HTR-8/SVneo (cell line): ENCODE results near the gene CD48.

Source experiments
- DNase-seq: peaks from one replicate; pipeline ENCODE4 v3.0.0; 2011; ENCODE audit warnings: low spot score, mixed read lengths; ENCODE audit not compliant: insufficient read length
- FAIRE-seq: peaks from 2 replicates; lab custom pipeline; 2011; peaks lifted over from hg19 to GRCh38; lab: Jason Lieb, UNC

CD48 gene

DNA sequence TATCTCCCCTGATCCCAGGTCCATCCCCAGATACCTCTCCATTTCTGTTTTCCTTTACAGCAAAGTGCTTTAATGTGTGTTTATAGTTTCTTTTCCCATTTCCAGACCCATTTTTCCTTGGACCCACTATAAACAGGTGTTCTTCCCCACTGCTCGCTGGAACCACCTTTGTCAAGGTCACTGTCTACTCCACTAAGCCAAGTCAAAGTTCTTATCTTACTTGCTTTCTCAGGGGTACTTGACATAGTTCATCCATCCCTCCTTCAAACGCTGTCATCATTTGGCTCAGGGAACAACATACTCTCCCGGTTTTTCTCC is 73.1 kb downstream of the CD48 start:
- FAIRE-seq (no peak), DNase-seq (no peak)

DNA sequence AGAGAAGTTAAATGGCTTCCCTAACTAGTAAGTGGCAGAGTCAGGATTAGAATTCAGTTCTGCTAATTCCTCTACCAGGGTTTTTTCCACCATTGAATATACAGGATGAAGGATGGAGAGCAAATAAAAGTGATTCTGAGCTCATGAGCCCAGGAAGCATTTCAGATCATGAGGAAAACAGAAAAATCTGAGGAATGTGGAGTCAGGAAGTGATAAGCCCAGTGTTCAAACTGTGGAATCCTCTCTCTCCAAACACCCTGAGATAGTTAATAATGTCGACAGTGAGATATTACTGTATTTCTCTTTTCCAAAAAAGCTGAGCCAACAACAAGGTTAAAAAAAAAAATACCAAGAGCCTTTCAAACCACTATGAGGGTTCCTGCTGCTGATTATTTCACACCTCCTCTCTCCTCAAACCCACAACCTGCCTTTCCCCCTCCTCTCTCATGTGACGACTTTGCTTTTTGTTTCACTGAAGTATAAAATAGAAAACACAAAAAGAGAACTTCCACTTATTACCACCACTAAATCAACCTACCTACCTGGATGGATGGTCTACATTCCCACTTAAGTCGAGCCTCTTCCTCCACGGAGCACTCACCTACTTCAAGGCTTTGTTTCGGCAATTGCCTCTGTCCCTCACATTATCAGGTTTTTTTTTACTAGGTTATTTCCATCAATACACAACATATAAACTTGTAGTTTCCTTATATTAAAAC is 73.6 kb downstream of the CD48 start:
- FAIRE-seq = no peak
- peak; percentile 23 for DNase-seq

DNA sequence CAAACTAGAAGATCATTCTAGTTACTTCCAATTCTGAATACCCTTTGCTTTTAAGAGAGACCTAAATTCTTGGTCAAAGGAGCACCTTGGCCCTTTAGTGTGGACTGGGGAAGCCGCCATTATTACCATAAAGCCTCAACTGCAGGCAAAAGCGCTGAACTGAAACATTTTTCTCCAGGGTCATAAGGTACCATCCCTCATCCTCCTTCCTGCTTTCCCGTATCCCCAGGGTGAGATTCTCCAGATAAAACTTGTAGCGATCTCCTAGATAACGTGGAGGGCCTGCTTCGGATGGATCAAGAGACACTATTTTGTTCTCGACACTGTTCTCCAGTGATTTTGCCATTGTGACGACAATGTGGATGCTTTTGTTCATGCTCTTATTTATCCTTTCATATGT is 74.6 kb downstream of the CD48 start:
- no peak for DNase-seq
- no peak for FAIRE-seq

DNA sequence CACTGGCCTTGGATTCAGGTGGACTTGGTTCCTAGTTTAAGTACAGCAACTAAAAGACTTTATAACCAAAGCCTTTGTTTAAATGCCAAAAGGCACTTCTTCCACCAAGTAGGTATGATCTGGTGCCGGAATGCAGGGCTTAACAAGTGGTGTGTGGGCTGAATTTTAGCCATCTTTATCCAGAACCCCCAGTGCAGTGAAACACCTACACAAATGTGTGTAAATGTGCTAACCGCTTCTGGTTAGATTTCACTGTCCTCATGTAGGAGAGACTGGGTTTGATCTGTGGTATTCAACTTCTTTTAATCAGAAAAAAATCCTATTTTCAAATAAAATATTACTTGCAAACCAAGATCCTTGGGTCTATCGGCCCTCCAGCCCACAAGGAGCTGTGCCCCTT is 75.1 kb downstream of the CD48 start:
- DNase-seq (no peak), FAIRE-seq (no peak)

DNA sequence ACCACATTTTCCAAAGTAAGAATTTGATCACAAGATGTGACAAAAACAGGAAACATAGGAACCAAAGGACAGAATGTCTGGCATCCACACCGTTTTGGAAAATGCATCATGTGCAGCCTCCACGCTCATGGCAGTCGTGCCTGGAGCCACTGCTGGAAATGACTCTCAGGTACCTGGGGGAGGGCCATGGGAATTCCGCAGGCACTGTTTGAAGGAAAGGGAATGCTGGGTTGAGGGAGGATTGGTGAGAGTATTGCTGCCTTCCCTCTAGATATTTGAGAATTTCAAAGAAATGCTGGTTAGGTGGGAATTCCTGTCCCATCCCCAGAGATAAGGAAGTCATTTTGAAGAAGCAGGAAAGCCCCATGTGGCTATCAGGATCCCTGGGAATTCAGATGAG is 75.5 kb downstream of the CD48 start:
- no peak for DNase-seq
- no peak for FAIRE-seq

DNA sequence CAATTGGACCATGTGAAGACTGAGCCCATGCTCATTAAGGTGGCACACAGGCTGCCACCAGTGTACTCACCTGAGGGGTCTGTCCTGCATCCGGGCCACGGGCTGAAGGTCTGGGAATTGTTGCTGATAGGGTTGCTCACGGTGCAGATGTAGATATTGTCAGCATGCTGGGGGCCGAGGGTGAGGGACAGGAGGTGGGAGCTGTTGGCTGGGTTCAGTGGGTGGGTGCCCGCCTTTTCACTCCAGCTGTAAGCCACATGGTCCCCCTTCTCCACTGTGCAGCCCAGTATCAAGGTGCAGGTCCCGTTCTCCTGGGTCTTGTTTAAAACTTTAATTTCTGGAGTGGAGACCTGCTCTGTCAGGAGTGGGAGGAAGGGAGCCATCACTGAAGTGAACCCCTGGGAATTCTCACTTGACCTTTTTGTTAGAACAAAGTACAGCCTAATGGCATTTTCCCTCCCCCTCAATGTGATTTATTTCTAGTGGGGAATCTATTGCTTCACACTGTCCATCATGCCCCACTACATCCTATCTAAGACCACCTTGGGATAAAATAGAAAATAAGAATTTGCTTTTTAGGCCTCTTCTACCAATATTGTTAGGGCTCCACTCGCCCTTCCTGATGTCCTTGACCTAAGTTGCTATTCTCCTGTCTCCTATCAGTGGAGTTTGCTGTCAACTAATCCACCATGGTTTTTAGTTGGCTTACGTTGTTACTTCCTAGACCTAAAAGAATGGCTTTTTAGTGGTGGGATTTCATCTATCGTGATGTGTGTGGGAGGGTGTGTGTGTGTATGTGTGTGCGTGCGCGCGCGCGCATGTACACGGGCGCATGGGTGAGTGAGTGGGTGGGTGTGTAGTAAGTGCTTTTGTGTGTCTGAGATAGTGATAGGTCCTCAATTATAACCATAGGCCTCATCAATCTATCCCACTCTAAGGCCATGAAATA is 76.8 kb downstream of the CD48 start:
- FAIRE-seq (no peak), DNase-seq (no peak)

DNA sequence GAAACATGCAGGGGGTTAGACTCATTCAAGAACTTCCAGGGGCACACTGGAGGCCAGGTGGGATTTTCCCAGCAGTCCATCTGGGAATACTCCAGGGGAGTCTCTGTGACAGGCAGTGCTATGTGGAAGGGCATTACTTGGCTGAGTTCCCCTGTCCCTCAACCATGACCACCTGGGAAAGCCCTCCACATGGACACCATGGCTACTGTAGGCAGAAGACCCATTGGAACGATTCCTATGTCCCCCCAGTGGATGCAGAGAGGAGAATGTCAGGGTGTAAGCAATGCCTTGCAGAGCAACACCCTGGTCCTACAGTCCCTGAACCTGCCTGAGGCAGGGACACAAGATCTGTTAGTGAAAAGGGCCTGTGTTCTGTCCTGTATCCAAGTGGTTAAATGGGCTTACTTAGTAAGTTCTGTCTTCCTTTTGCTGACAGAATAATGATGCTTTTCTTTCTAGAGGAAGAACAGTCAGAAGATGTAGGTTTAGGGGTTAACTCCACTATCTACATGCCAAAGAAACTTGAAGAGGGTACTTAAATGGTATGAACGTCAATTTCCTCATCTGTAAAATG is 78.2 kb downstream of the CD48 start:
- no peak for DNase-seq
- FAIRE-seq = no peak

DNA sequence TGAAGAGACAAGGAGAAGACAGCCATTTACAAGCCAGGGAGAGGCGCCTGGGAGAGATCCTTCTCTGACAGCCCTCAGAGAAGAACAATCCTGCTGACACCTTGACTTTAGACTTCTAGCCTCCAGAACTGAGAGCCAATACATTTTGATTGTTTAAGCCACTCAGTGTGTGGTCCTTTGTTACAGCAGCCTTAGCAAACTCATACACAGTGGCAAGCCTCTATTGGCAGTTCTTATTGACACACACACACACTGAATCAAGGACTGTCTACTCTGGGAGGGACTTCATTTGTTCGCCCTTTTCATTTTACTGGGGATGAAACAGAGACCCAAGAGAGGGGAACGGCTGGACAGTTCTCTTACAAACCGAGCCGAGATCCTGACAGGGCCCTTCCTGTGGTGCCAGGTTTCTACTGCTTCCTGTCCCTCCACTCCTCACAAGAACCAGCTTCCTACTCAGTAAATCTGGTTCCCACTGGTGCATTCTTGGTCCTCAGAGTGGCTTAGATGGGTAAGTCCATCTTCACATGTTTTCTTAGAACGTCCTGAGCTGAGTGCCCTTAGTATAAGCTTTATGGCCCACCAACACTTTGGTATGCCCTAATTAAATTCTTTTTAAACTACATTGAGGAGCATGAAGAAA is 79.5 kb downstream of the CD48 start:
- FAIRE-seq = no peak

DNA sequence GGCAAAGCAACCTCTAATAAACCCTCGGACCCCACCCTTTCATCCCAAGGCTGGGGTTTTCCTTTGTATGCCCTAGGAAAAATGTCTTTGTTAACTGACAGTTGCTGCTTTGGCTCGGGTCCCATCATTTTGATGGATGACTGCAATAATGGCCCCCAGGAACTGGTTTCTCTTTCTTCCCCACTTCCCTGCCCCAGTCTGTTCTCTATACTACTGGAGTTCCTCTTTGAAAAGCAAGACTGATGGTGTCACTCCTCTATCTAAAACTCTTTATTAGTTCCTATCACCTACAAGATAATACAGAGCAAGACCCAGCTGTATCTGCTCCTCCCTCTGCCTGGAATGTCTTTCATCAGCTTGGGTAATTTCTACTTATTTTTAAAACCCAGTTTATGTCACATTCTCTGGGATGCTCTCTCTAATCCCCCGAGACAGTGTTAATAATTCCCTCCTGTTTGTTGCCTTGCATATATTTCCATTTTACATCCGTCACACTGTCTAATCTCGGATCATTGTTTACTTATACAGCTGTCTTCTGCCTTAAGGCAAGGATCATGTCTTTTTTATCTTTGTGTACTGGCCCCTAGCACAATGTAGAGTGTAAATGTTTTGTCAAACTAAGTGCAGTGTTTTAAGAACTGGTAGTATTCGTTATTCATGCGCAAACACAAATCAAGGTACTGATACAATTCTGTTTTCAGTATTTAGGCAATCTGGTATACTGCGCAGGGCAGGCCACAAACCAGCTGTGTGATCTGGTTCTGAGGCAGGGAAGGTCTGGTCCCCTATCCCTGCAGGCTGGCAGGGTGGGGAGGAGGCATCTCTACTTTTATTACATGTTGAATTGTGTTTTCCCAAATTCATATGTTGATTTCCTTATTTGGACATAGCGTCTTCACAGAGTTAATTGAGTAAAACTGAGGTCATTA is 80.8 kb downstream of the CD48 start:
- DNase-seq = no peak
- FAIRE-seq = no peak

More for the DNA sequence above, 79.5 kb downstream of the CD48 start:
- no peak for DNase-seq

DNA sequence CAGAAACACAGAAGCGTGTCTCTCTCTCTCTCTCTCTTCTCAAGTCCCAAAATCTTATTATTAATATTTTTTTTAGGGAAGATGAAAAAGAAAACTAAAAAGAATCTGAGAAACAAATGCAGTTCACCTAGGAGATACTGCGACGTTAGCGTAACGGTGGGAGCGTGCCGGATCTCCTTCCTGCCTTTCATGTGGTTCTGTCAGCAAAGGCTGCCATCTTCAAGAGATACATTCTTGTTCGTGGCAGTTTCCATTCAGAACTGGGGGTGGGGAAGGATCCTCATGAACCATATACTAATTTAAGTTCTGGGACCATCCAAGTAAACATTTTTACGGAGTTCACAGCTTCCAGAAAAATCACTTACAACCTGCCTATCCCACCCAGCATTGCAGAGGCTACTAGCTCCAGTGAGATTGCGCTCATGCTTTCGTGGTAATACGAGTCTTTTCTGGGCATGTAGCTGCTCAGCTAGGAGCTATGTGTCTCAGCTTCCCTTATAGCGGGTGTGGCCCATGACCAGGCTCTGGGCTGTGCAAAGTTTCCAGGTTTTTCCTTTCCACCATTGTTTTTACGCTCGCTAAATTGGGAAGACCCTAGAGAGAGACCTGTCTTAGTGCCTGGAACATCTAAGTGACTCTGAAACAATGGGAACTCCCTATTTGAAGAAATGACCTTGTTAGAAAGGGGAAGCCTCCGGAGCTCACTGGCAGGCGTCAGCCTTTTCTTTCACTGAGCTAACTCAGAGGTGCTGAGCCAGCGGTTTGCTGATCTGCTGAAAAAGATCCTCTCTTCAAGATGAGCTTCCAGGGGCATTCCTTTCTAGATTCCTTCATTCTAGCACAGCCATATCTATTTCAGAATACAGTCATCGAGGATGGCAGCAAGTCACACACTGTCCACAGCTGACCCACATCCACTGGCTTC is 82.1 kb downstream of the CD48 start:
- FAIRE-seq (no peak), DNase-seq (no peak)

DNA sequence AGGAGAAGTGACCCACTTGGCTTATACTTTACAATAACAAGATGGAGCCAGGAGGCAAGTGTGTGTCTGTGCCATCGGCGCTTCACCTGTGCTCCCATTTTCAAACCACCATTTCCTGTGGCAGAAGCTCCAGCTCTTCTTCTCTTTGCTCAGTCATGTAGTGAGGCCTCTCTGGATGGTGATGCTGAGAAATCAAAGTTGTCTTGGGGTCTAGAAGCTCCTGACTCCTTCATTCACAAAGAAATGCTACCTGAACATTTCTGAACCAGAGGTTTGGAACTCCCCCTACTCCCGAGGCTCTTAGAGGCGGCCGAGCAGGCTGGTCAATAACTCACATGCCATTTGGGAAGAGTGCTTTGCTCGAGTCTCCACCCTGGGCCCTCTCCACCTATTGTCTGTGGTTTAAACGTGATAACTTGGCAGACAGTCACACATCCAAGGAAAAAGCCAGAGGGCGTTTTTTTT is 82.8 kb downstream of the CD48 start:
- no peak for FAIRE-seq
- DNase-seq = no peak
